Iris pigment epithelial cell (primary cell): ENCODE measurements around the gene KRT222.

Experiments
- DNase-seq: peaks from one replicate; pipeline ENCODE4 v3.0.0-alpha.2; 2011; ENCODE audit warnings: low read depth

The KRT222 gene

DNA sequence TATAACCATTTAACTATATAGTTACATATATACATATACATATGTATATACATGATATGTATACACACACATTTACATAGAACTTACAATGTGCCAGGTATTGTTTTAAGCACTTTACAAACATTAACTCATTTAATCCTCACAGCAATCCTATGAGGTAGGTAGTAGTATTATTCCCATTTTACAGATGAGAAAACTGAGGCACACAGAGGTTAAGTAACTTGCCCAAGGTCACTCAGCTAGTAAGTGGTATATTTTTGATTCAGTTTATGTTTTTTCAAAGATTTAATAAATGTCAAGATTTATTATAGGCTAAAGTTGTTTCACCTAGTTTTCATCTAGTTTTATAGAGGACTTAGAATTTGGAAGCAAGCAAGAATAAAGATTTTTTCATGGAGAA lies 6.6 kb downstream of the KRT222 start:
- DNase-seq: no peak

GRCh38 chr17:40651939-40652338 lies 13.0 kb downstream of the KRT222 start:
- no peak for DNase-seq

DNA sequence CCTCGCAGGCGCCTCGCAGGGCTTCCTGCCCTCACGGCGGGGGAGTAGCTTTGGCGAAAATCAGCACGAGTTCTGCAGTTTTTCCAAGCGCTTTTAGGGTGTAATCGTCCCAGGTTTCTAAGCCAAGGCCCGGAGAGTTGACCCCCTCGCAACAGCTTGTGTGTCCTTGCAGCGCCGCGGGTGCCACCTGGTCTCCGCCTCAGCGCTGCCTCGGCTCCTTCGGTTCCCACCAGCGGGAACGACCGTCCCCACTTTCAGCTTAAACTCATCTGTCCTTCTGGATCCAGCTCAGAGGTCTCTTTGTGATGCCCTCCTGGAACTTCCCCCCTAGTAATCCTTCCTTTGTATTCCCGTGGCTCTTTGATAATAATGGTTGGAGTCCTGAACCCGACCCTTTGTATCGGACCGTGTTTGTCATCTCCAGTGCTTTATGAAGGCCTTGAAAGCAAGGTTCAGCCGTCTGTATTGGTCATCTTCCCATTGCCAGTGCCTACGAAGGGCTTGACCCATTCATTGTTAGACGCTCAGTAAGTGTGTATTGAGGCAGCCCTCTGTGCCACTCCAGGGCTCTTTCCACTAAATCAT lies 16.5 kb downstream of the KRT222 start:
- peak; percentile 11 for DNase-seq

GRCh38 chr17:40647624-40648383 lies 17.2 kb downstream of the KRT222 start, which contains the start of gene SMARCE1:
TSS of gene SMARCE1 (minus strand) at chr17:40647818. CDS start at chr17:40645802, 2,016 bp downstream.
- DNase-seq: peak; percentile 74

- peak; percentile 57 for DNase-seq
These were observed 18.0 kb downstream of the KRT222 start for GRCh38 chr17:40646791-40647623.

DNA sequence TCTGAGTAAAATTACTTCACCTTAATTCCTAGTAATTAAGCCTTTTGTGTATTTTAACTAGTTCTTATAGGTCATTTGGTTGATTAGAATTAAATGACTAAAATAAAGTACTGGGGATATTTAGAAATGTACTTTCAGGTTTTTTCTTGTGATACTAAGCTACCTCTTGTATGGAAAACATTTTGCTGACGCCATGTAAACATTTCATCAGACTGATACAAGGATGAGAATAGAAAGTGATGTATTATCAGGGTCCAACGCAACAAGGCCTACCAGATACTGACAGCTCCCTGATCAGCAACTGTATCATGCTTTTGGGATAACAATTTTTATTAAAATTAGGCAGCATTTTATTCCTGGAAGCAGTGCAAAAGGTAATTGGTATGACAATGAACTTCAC lies 19.0 kb downstream of the KRT222 start:
- DNase-seq: peak; percentile 6

DNA sequence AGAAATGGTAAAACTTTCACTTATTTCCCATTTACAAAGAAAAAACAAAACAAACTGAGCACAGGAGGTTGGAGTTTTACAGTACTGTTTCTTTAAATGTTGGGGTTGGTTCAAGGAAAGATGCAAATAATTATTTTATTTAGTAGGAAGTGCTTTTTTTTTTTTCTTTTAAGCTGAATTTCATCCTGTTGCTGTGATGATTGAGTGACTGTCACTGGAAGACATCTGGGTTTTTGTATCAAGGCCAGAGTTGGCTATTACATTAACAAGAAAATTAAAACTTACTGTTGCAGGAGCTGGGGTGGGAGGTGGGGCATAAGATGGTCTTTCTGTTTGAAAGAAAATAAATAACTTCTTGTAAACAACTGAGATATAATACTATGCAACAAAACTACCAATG lies 19.7 kb downstream of the KRT222 start:
- no peak for DNase-seq

GRCh38 chr17:40637931-40638330 lies 27.0 kb downstream of the KRT222 start:
- DNase-seq: no peak

- DNase-seq: no peak
These were observed 31.1 kb downstream of the KRT222 start for GRCh38 chr17:40633871-40634270.

DNA sequence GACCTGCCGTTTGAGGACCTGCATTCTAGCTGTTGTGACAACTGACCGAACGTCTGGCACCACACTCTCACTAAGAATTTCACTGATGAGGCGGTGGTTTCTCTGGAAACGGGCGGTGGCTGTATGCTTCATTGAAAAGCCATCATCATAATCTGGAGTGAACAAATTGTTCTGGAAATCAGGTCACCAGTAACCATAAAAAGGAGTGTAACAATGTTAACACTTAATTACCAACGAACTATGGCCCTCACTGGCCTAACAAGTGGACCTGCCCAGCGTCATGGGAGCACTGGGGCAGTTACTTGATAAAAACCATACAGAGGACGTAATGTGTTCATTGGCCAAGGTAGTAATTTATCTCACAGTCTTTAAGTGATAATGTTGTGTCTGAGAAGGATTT lies 32.8 kb downstream of the KRT222 start:
- DNase-seq: no peak

DNA sequence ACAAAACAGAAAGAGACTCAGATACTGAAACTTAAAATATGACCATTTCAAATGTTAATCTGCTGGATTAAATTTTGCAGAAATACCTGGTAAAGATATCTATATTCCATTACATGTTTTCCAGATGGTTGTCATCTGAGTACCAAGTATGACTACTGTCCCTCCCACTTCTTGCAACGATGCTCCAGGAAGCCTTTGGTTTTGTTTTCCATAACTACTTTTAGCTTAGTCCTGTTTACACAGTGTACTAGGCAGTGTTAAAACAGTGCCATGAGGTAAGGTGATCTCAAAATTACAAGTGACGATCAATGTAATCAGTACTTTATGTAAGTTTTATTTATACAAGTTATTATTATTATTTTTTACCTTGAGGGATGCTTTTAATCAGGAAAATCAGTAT lies 35.1 kb downstream of the KRT222 start:
- DNase-seq: no peak

DNA sequence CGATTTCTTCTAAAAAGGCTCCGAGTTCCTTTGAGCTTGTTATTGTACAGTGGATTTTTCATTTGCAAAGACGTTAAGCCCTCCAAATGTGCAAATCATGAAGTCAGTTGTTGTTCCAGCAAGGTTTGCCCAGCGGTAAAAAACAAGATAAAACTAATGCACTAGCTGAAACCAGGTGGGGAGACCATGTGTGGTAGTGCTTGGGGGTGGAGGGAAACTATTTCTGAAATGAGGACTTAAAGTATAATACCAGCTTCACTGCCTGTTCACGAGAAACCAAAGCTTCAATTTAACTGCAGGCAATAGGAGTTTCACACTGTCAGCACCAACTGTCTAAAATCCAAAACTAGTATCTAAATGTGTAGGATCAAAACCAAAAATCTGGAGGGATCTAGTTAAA lies 39.7 kb downstream of the KRT222 start:
- no peak for DNase-seq

DNA sequence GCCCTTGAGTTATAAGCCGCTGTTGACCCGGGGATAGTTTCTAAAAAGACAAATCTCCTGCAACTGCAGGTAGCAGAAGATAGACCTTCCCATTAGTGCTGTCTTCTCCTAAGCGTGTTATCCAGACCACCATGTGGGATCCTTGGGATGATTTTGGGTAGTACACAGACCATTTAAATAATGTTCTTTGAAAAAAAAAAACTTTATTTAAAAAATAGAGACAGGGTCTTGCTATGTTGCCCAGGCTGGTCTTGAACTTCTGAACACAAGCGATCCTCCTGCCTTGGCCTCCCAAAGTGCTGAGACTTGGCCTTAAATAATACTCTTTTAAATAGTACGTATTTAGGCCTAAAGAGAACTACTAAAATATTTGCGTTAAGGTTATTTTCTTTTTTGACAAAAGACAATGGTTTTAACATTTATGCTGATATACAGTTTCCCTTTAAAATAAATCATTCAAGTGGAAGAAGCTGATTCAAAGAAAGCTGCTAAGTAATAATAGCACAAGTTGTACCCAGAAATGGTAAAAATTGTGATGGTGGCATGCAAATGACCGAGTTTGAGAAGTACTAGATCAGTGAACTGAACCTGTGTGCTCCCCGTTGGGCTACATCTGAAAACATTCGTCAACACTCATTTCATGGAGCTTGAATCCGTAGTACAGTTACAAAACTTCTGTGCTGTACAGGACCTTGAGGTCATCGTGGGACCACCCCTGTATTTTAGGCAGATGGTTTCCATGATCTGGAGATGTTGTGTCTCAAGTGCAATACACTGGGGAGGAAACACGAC lies 41.4 kb downstream of the KRT222 start:
- no peak for DNase-seq

DNA sequence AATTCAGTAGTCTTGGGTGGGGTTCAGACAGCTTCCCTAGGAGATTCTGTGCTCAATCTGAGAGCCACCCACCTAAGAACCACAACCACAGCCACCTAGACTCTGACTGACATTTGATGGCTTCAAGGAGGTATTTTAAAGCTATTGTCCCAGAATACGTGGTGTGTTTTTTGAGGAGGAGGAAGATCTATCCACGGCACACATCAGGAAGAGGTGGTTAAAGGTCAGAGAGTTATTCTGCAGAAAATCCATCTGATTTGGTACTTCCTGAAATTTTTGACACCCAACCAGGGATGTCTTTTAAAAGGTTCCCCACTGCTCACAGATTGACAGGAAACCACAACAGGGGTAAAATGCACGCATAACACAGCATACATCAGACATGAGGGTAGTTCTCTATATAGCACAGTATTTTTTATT lies 42.5 kb downstream of the KRT222 start:
- no peak for DNase-seq

GRCh38 chr17:40621578-40621977 lies 43.4 kb downstream of the KRT222 start:
- DNase-seq: no peak

DNA sequence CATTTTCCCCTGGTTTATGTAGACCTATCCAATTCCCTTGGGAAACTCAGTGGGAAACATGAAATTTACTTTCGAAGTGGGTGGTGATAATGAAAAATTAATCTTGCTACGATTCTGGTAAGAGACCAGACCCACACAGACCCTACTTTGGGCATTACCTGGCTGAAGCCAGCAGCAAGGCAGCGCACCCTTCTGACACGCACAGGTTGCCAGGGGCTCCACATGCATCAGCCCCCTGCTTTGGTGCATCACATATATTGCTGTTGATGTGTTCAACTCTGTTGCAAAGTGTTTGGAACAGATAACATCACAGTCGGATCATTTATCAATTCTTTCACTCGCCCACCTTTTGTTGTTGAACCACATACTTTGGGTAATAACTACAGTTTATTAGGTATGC lies 44.0 kb downstream of the KRT222 start:
- DNase-seq: no peak

DNA sequence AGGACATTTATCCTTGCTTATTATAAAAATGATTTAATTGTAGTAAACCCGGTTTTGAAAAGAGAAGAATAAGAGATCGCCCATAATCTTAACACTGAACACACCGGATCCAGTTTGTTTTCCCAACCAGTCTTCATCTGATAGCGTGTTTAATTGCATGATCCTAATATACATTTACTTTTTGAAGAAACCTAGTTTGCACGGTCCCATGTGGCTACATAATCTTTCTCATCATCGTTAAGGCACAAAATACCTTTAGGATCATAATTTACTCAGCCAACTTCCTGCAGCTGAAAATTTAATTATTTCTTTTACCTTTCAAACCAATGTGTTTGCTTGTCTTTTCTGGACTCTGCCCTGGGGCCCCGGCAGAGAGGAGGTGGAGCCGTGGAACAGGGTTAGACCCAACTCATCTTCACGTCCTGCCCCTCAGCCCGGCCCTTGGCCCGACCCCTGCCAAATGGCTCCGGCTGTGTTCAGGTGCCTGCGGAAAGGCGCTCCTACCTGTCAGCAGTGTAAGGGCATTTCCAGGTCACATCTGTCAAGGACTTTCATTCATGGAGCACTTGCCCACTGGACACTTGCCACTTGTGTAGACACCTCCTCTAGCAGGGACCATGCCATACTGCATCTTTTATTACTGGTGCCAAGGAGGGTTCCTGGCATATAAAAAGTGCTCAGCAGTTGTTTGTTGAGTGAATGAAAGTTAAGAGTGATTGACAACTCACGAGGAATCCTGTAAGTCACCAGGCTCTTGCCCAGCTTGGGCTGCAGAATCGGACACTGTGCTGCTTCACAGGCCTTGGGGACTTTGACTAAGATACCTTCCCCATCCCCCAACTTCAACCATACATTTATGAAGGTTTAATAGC lies 46.0 kb downstream of the KRT222 start:
- no peak for DNase-seq

- no peak for DNase-seq
These were observed 47.2 kb downstream of the KRT222 start for GRCh38 chr17:40617678-40618240.

- DNase-seq: no peak
These were observed 48.4 kb downstream of the KRT222 start for GRCh38 chr17:40616592-40616991.

DNA sequence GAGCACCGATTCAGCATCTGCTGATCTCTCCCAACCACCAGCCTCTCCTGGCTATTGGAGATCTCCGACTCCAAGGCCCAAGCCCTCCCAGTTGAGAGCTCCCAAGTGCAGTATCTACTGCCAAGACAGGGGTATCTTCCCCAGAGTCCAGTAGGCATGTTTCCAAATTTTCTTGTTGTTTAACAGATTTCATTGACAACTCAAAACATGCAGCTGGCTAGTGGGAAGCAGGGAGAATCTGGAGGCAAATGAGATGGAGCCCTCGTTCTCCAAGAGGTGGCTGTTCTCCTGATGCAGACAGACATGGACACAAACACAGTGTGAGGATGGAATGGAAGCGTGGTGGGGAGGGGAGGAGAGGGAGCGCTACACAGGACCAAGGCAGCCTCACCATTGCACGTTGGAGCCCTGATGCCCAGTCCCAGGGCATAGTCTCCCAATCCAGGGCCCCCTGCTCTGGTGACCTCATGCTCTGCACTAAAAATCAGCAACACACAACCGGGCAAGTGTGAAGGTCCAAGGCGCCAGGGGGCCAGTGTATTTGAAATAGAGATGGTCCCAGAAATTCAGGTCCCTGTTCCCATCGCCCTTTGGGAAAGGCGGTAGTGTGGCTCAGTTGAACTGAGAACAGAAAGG lies 49.0 kb downstream of the KRT222 start:
- DNase-seq: no peak
